ENCODE data around the gene SCART1.
"Not testable (repeated sequence)": the region's sequence is repeated elsewhere in the genome, so short reads cannot be mapped to it uniquely, and the experiment has no call there.

DNA sequence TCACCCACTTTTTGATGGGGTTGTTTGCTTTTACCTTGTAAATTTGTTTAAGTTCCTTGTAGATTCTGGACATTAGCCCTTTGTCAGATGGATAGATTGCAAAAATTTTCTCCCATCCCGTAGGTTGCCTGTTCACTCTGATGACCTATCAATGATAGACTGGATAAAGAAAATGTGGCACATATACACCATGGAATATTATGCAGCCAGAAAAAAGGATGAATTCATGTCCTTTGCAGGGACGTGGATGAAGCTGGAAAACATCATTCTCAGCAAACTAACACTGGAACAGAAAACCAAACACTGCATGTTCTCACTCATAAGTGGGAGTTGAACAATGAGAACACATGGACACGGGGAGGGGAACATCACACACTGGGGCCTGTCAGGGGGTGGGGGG, 15.5 kb downstream of the SCART1 start:
- TF ChIP-seq CTCF, POLR2A (IDR thresholded peaks at IDR 0.05): not testable (repeated sequence)

Data from gastroesophageal sphincter (tissue), 3 donors.